GM23338 (cell line): ENCODE data around the gene SIRT1.

ENCODE experiments used
- JUNB ChIP-seq: IDR thresholded peaks from one replicate; pipeline ENCODE4 v1.6.1; 2016; ENCODE audit warnings: antibody characterized with exemption; ENCODE audit not compliant: unreplicated experiment
- NANOG ChIP-seq: IDR thresholded peaks from 2 replicates; pipeline ENCODE4 v1.6.1; 2016; ENCODE audit warnings: antibody characterized with exemption, borderline replicate concordance
- POLR2AphosphoS5 ChIP-seq: IDR thresholded peaks from 2 replicates; pipeline ENCODE4 v1.6.1; 2016; ENCODE audit warnings: antibody characterized with exemption, low read depth
- TF ChIP-seq, protein P1 (sequence below), 2 experiments: fragments of 200-600 bp in 1 of 2; sonication (generic) in 1 of 2; conservative IDR thresholded peaks; 2 replicates each; pipeline versions ENCODE4 v1.5.1 to v1.6.1; 2016 to 2017; ENCODE audit warnings: antibody characterized with exemption in 2 of 2, low read depth in 2 of 2, mild to moderate bottlenecking in 2 of 2, moderate library complexity in 1 of 2

DNA sequence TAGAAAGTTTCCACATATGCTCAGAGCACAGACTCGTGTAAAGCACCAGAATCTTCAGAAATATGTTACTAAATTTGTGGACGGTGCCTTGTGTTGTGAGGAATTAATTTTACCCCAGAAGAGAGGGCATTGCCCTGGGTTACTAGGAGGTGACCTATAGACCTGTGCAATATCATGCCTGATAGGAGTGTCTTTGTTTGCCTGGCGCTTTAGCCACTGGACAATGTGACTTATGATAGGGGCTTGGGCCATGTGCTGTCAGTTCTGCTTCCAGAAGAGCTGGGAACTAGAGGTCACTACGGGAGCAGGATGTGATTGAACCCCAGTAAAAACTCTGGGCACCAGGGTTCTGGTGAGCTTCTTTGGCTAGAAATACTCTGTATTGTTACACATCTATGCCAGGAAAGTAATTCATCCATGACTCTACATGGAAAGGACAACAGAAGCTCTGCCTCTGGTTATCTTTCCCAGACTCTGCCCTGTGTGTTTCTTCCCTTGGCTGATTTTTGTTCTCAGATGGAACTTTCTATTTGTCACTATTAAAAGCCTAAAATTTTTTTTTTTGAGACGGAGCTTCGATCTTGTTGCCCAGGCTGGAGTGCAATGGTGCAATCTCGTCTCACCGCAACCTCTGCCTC, 75.5 kb downstream of the SIRT1 start:
- TF ChIP-seq POLR2AphosphoS5 (no peak), NANOG (no peak), JUNB (no peak)
- TF ChIP-seq, protein P1, sequence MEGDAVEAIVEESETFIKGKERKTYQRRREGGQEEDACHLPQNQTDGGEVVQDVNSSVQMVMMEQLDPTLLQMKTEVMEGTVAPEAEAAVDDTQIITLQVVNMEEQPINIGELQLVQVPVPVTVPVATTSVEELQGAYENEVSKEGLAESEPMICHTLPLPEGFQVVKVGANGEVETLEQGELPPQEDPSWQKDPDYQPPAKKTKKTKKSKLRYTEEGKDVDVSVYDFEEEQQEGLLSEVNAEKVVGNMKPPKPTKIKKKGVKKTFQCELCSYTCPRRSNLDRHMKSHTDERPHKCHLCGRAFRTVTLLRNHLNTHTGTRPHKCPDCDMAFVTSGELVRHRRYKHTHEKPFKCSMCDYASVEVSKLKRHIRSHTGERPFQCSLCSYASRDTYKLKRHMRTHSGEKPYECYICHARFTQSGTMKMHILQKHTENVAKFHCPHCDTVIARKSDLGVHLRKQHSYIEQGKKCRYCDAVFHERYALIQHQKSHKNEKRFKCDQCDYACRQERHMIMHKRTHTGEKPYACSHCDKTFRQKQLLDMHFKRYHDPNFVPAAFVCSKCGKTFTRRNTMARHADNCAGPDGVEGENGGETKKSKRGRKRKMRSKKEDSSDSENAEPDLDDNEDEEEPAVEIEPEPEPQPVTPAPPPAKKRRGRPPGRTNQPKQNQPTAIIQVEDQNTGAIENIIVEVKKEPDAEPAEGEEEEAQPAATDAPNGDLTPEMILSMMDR (conservative IDR thresholded peaks at IDR 0.05; ENCODE audit: low read depth in 2 of 2) = no peak
